NCI-H1436 treated with DMSO at 0.1 percent for 48 hours (cell line): ENCODE results near the gene C6orf118.

ENCODE experiments used
- DNase-seq: peaks from one replicate; lab custom pipeline; 2025; lab: John Stamatoyannopoulos, UW

The C6orf118 gene

DNA sequence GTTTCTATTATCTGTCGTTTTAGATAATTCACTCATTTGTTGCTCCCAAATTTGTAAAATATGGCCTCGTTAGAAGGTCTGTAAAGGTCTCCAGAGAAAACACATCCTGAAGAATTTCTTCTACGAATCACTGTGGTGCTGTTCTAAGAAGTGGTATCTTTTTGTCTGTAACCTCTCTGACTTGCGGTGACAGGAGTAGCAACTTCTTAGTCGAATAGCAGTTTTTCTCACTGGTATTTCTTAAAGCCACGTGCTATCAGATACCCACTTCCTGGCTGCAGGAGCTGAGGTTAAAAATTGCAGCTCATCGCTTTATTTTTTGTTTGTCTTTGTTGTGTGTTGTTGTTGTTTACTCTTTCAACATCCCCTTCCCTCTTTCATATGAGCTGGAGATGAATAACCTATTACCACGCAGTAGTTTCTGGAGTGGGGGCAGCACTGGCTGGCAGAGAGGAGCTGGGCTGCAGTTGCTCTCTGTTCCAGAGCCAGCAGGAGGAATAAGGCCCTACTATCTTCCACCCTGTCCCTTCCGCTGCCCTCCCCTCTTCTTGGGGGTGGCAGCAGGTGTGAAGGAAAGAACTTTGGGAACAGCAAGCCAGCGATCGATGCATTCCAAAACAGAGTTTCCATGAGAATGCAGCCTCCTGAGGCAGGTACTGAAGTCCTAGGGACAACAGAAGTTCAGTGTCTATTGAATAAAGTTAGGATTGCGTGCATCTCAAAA lies 64.7 kb downstream of the C6orf118 start:
- DNase-seq = no peak

DNA sequence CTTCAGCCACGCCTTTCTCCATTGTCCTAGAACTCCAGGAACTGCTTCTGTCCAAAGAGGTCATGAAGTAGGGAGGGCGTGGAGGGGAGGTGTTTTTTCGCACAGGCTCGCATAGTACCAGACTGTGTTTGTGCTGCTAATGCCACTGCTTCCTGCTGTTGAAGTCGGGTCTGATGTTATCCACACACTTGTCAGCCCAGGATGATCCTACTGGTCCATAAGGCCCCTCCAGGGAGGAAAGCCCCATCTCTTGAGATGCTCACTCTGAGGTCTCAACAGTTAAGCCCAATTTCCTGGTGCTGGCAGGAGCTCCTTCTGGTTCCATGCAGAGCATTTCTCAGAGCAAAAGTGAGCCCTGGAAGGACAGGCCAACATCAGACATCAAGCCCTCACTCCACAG lies 65.6 kb downstream of the C6orf118 start:
- DNase-seq = no peak

DNA sequence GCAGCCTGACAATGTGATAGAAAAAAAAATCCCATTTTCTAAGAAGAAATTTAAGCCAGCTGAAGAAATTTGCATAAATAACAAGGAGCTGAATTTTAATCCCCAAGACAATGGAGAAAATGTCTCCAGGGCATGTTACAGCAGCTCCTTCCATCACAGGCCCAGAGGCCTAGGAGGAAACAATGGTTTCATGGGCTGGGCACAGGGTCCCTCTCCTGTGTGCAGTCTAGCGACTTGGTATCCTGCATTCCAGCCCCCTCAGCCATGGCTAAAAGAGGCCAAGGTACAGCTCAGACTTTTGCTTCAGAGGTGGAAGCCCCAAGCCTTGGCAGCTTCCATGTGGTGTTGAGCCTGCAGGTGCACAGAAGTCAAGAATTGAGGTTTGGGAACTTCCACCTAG lies 73.1 kb downstream of the C6orf118 start:
- DNase-seq = no peak

DNA sequence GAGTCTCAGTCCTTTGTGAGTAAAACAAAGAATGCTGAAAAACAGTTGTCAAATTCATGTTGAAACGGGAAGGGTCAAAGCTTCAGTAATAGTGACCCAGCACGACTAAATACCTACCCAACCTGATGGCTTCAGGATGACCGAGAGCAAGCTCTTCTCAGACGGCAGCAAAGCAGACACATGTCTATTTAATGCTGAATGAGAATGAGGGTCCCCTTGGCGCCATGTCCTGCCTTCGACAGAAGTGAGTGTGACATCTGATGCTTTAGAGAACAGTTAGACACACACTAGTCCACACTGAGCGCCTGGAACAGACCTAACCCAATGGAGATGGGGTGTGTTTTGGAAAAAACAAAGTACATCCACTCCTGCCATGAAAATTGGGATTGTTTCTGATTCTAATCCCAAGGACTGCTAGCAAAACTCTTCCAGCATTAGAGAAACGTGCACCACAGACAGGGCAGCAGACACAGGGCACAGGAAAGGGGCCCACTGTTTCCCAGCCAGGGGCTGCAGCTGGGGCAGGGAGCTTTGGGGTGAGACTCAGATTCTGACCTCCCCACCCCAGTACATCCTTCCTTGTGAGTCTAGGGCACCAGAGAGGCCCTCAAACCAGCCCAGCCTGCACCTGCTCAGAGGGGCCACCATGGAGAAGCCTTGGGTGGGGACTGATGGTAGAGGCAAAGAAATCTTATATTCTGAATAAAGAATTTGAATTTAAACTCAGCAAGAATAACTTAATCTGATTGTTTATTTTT lies 76.5 kb downstream of the C6orf118 start:
- no peak for DNase-seq

DNA sequence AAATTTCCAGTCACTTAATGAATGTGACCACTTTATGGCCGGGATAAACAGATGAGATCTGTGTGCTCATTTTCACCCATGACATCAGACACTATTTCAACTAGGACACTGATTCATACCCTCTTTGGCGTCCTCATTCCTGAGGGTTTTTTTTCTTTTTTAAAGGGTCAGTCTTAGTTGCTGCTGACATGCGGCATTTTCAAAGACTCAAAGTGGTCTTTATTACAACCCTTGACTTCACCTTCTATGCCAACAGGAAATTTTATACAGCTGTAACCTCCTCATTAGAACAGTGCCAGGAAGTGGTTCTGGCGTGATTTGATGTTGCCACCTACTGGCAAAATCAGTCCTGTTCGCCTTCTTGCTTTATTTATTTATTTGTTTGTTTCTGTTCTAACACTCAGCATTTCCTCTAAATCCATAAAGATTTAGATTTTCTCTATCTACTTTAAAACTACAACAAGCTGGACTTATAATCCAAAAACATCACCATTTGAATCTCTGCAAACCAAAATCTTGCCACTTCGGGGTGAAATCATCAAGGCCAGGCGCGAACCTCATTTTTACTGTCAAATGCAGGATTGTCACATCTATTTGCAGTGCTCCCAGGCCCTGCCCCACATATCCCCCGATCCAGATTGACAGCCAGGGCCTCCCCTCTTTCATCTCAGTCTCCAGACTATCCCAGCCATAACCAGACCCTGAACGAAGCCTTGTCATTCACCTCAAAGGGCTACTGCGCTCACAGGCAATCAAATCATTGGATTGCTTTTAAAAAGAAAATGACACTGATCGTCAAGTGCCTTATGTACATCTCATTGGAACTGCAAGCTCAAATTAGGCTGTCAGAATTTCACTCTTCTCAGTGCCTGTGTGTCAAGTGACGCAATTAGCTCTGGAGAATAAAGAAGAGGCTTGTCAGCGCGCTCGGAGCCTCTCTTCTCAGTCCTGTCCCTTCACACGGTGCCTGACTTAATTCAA lies 77.5 kb downstream of the C6orf118 start:
- DNase-seq = no peak

DNA sequence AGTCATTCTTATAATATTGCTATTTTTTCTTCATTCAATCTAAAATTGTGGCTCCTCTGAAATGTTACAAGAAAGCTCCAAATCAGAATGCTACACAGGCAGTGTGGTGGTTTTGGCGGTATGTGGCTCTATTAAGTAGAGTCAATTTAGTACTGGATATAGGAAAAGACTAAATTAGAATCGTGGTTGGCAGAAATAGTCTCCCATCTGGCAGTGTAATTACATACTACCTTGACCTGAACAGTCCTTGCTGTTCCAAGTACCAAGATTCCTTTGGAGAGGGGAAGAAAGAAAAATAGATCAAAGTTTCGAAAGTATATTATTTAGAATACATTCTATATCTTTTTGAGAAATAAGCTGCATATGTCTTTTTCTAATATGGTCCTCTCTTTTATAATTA lies 78.2 kb downstream of the C6orf118 start:
- DNase-seq = no peak
